ENCODE results near the gene PNPLA7.
"Not testable (repeated sequence)": the region's sequence is repeated elsewhere in the genome, so short reads cannot be mapped to it uniquely, and the experiment has no call there.

The PNPLA7 gene

GRCh38 chr9:137551264-137552021 is 1.2 kb upstream of the PNPLA7 start, which contains the start of gene MRPL41:
Gene MRPL41, plus strand, starts transcription at chr9:137551879. Its CDS starts 203 bp downstream, at chr9:137552082.
- Histone ChIP-seq H2AFZ (ENCODE audit: low read depth, low read length) (peak within 1 kb of the TSS; percentile 83), H3K4me2 (ENCODE audit: insufficient read depth, low read length) (peak within 1 kb of the TSS; percentile 71), H3K27ac (ENCODE audit: low read length) (peak within 1 kb of the TSS; percentile 57; the same call in 1 of the 2 replicates), H3K36me3 (ENCODE audit: insufficient read depth, low read length) (peaks cover 21% of the 10 kb centered on the region), H3K9me3 (ENCODE audit: insufficient read depth, low read length, severe bottlenecking) (no peaks in the 10 kb centered on the region), H3K4me1 (ENCODE audit: insufficient read depth, low read length) (peaks cover 17% of the 10 kb centered on the region), H3K27me3 (ENCODE audit: insufficient read depth, low read length, poor library complexity) (no peaks in the 10 kb centered on the region), H3K4me3 (ENCODE audit: low read depth in 1 of 2, low read length in 2 of 2) (peak within 1 kb of the TSS; percentile 70 to 80; a peak in 3 of 4 replicates), H4K20me1 (ENCODE audit: insufficient read depth, low read length) (peaks cover 5% of the 10 kb centered on the region; the same call in 1 of the 2 replicates), H3K9ac (ENCODE audit: low read depth, low read length) (peak within 1 kb of the TSS; percentile 73), H3K79me2 (ENCODE audit: insufficient read depth, low read length) (peaks cover 7% of the 10 kb centered on the region; the same call in 1 of the 2 replicates)
- ATAC-seq (ENCODE audit: insufficient read depth, low read depth) (peak; percentile 91), DNase-seq (peak; percentile 79)
- TF ChIP-seq CTCF (IDR thresholded peaks at IDR 0.05; ENCODE audit: borderline replicate concordance, extremely low read depth, low read length, poor library complexity, severe bottlenecking) = no peak
- TF ChIP-seq EZH2 (IDR thresholded peaks at IDR 0.05; ENCODE audit: borderline replicate concordance, low read depth, low read length, severe bottlenecking) = no peak

GRCh38 chr9:137550958-137551263 is 709 bp upstream of the PNPLA7 start:
- peaks cover 16% of the 10 kb centered on the region for H3K36me3 ChIP-seq (ENCODE audit: insufficient read depth, low read length)
- not testable (repeated sequence) for H3K9me3 ChIP-seq (ENCODE audit: insufficient read depth, low read length, severe bottlenecking); H3K27me3 ChIP-seq (ENCODE audit: insufficient read depth, low read length, poor library complexity); H3K79me2 ChIP-seq (ENCODE audit: insufficient read depth, low read length); ATAC-seq (ENCODE audit: insufficient read depth, low read depth); H3K27ac ChIP-seq (ENCODE audit: low read length); DNase-seq; H4K20me1 ChIP-seq (ENCODE audit: insufficient read depth, low read length)
- H3K4me2 ChIP-seq (ENCODE audit: insufficient read depth, low read length) = peak overlapping the region; percentile 70
- peak overlapping the region; percentile 60 for H3K9ac ChIP-seq (ENCODE audit: low read depth, low read length)
- H3K4me3 ChIP-seq (ENCODE audit: low read depth in 1 of 2, low read length in 2 of 2) = peak overlapping the region; percentile 23 to 58; a peak in 3 of 4 replicates
- H3K4me1 ChIP-seq (ENCODE audit: insufficient read depth, low read length) = peaks cover 17% of the 10 kb centered on the region
- peak overlapping the region; percentile 76 for H2AFZ ChIP-seq (ENCODE audit: low read depth, low read length)

- no peak overlapping the region for H3K27ac ChIP-seq (ENCODE audit: low read length)
- H3K79me2 ChIP-seq (ENCODE audit: insufficient read depth, low read length) = peaks cover 7% of the 10 kb centered on the region; the same call in 1 of the 2 replicates
- TF ChIP-seq CTCF (IDR thresholded peaks at IDR 0.05; ENCODE audit: borderline replicate concordance, extremely low read depth, low read length, poor library complexity, severe bottlenecking) (no peak), EZH2 (IDR thresholded peaks at IDR 0.05; ENCODE audit: borderline replicate concordance, low read depth, low read length, severe bottlenecking) (no peak)
- no peak for DNase-seq
- H3K36me3 ChIP-seq (ENCODE audit: insufficient read depth, low read length) = no peaks in the 10 kb centered on the region
- no peak for ATAC-seq (ENCODE audit: insufficient read depth, low read depth)
- peaks cover 5% of the 10 kb centered on the region; the same call in 1 of the 2 replicates for H4K20me1 ChIP-seq (ENCODE audit: insufficient read depth, low read length)
- peaks cover 13% of the 10 kb centered on the region for H3K4me1 ChIP-seq (ENCODE audit: insufficient read depth, low read length)
- no peak overlapping the region for H3K4me2 ChIP-seq (ENCODE audit: insufficient read depth, low read length)
- H3K4me3 ChIP-seq (ENCODE audit: low read depth in 1 of 2, low read length in 2 of 2) = no peak overlapping the region
- no peak overlapping the region for H2AFZ ChIP-seq (ENCODE audit: low read depth, low read length)
- H3K9me3 ChIP-seq (ENCODE audit: insufficient read depth, low read length, severe bottlenecking) = no peaks in the 10 kb centered on the region
- no peaks in the 10 kb centered on the region for H3K27me3 ChIP-seq (ENCODE audit: insufficient read depth, low read length, poor library complexity)
- no peak overlapping the region for H3K9ac ChIP-seq (ENCODE audit: low read depth, low read length)
Observed at GRCh38 chr9:137547687-137548543, 2.3 kb downstream of the PNPLA7 start.

GRCh38 chr9:137545123-137545522 is 5.1 kb downstream of the PNPLA7 start:
- Histone ChIP-seq H3K9me3 (ENCODE audit: insufficient read depth, low read length, severe bottlenecking) (no peaks in the 10 kb centered on the region), H4K20me1 (ENCODE audit: insufficient read depth, low read length) (peaks cover 5% of the 10 kb centered on the region; the same call in 1 of the 2 replicates), H3K9ac (ENCODE audit: low read depth, low read length) (no peak overlapping the region), H3K36me3 (ENCODE audit: insufficient read depth, low read length) (no peaks in the 10 kb centered on the region), H3K27ac (ENCODE audit: low read length) (no peak overlapping the region), H3K4me3 (ENCODE audit: low read depth in 1 of 2, low read length in 2 of 2) (no peak overlapping the region), H2AFZ (ENCODE audit: low read depth, low read length) (no peak overlapping the region), H3K4me2 (ENCODE audit: insufficient read depth, low read length) (no peak overlapping the region), H3K79me2 (ENCODE audit: insufficient read depth, low read length) (no peaks in the 10 kb centered on the region), H3K4me1 (ENCODE audit: insufficient read depth, low read length) (no peaks in the 10 kb centered on the region), H3K27me3 (ENCODE audit: insufficient read depth, low read length, poor library complexity) (no peaks in the 10 kb centered on the region)
- TF ChIP-seq EZH2 (IDR thresholded peaks at IDR 0.05; ENCODE audit: borderline replicate concordance, low read depth, low read length, severe bottlenecking) (no peak), CTCF (IDR thresholded peaks at IDR 0.05; ENCODE audit: borderline replicate concordance, extremely low read depth, low read length, poor library complexity, severe bottlenecking) (no peak)
- no peak for DNase-seq
- ATAC-seq (ENCODE audit: insufficient read depth, low read depth) = no peak
